Adrenal gland (tissue), 5 donors: ENCODE measurements around the gene CSHL1.

ENCODE experiments used
- CTCF ChIP-seq, 6 experiments: fragments of 450-650 bp in 4 of 6; fragments of 200-600 bp in 2 of 6; sonication (generic) in 1 of 6; IDR thresholded peaks; 1 replicate in 5 of 6; 2 replicates in 1 of 6; pipeline versions ENCODE4 v1.5.1 to v1.8.0; 2016 to 2021; ENCODE audit warnings: antibody characterized with exemption in 6 of 6, mild to moderate bottlenecking in 2 of 6, moderate library complexity in 1 of 6
- POLR2A ChIP-seq, 2 donors: fragments of 450-650 bp; IDR thresholded peaks; one replicate each; pipeline ENCODE4 v1.6.1; 2017; ENCODE audit warnings: antibody characterized with exemption in 2 of 2, mild to moderate bottlenecking in 2 of 2, moderate library complexity in 1 of 2
- donor health status: DM: no; HTN: no; CAD: no.

GRCh38 chr17:63926164-63926563 lies 15.1 kb upstream of the CSHL1 start:
- TF ChIP-seq CTCF (IDR thresholded peaks at IDR 0.05) (no peak), POLR2A (IDR thresholded peaks at IDR 0.05) (no peak)
